ENCODE results near the gene AKAP13. TPM values are rescaled to one million over a fixed set of nuclear protein-coding genes. Genes with fewer than 3 reads are reported as not detected.

The AKAP13 gene
- total RNA-seq, 1 donor from 2014 or later, result 73.8 TPM

- H3K4me3 ChIP-seq, result no peak overlapping the region
- peaks cover 23% of the 10 kb centered on the region for H3K4me1 Mint-ChIP-seq
- H3K9ac ChIP-seq, result no peak overlapping the region
- no peaks in the 10 kb centered on the region for H3K27me3 ChIP-seq
- H3K4me2 ChIP-seq, result no peak overlapping the region
- H2AFZ ChIP-seq (replicated peaks), result no peak overlapping the region
- H3K79me2 ChIP-seq (ENCODE audit: low read depth), result no peaks in the 10 kb centered on the region
- peaks cover 7% of the 10 kb centered on the region for H3K27me3 Mint-ChIP-seq (ENCODE audit: insufficient read depth, low read depth)
- no peak overlapping the region for H3K27ac Mint-ChIP-seq
- H3K9me3 ChIP-seq (ENCODE audit: low read depth), result no peaks in the 10 kb centered on the region
- H3K4me3 Mint-ChIP-seq, result no peak overlapping the region
- H4K20me1 ChIP-seq (ENCODE audit: low read depth), result no peaks in the 10 kb centered on the region
- H3K9me3 Mint-ChIP-seq, result no peaks in the 10 kb centered on the region
- no peaks in the 10 kb centered on the region for H3K36me3 Mint-ChIP-seq
- no peak for DNase-seq (ENCODE audit: low spot score)
- TF ChIP-seq EZH2 (IDR thresholded peaks at IDR 0.05) (no peak), EZH2phosphoT487 (IDR thresholded peaks at IDR 0.05) (no peak)
- TF ChIP-seq, protein P1, sequence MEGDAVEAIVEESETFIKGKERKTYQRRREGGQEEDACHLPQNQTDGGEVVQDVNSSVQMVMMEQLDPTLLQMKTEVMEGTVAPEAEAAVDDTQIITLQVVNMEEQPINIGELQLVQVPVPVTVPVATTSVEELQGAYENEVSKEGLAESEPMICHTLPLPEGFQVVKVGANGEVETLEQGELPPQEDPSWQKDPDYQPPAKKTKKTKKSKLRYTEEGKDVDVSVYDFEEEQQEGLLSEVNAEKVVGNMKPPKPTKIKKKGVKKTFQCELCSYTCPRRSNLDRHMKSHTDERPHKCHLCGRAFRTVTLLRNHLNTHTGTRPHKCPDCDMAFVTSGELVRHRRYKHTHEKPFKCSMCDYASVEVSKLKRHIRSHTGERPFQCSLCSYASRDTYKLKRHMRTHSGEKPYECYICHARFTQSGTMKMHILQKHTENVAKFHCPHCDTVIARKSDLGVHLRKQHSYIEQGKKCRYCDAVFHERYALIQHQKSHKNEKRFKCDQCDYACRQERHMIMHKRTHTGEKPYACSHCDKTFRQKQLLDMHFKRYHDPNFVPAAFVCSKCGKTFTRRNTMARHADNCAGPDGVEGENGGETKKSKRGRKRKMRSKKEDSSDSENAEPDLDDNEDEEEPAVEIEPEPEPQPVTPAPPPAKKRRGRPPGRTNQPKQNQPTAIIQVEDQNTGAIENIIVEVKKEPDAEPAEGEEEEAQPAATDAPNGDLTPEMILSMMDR (IDR thresholded peaks at IDR 0.05), result no peak
- H3K27ac ChIP-seq, result no peak overlapping the region
- H3K36me3 ChIP-seq, result no peaks in the 10 kb centered on the region
- H3K4me1 ChIP-seq, result no peaks in the 10 kb centered on the region
- no peaks in the 10 kb centered on the region for H3F3A ChIP-seq (ENCODE audit: low read depth)
Observed at GRCh38 chr15:85351965-85352364, 28.4 kb upstream of the AKAP13 start.

DNA sequence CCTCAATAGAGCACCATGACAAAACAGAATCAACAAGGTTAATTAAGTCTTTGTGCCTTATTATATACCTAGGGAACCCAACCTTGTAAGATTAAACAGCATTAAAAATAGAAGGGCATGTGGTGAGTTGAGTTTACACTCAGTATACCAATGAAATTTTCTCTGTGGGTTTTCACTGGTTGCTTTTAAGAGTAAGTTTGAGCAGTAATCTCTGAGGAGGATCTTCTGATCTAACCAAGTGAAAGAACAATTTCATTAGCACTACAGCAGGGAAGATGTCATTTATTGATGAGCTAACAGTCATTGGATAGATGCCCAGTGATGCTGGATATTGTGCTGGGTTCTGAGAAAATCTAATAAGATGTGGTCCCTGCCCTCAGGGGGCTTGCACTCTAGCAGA lies 26.9 kb upstream of the AKAP13 start:
- H3K4me1 ChIP-seq, result no peaks in the 10 kb centered on the region
- H3K36me3 ChIP-seq, result no peaks in the 10 kb centered on the region
- H3K4me2 ChIP-seq, result no peak overlapping the region
- no peak overlapping the region for H2AFZ ChIP-seq (replicated peaks)
- no peaks in the 10 kb centered on the region for H3F3A ChIP-seq (ENCODE audit: low read depth)
- no peaks in the 10 kb centered on the region for H3K36me3 Mint-ChIP-seq
- no peaks in the 10 kb centered on the region for H4K20me1 ChIP-seq (ENCODE audit: low read depth)
- no peak overlapping the region for H3K4me3 ChIP-seq
- no peaks in the 10 kb centered on the region for H3K9me3 Mint-ChIP-seq
- H3K4me3 Mint-ChIP-seq, result no peak overlapping the region
- DNase-seq (ENCODE audit: low spot score), result no peak
- H3K79me2 ChIP-seq (ENCODE audit: low read depth), result no peaks in the 10 kb centered on the region
- H3K4me1 Mint-ChIP-seq, result peaks cover 14% of the 10 kb centered on the region
- H3K9ac ChIP-seq, result no peak overlapping the region
- peaks cover 7% of the 10 kb centered on the region for H3K27me3 Mint-ChIP-seq (ENCODE audit: insufficient read depth, low read depth)
- no peaks in the 10 kb centered on the region for H3K27me3 ChIP-seq
- H3K9me3 ChIP-seq (ENCODE audit: low read depth), result no peaks in the 10 kb centered on the region
- no peak overlapping the region for H3K27ac Mint-ChIP-seq
- no peak for TF ChIP-seq EZH2phosphoT487 (IDR thresholded peaks at IDR 0.05)
- TF ChIP-seq, protein P1 (IDR thresholded peaks at IDR 0.05), result no peak
- TF ChIP-seq EZH2 (IDR thresholded peaks at IDR 0.05), result no peak
- H3K27ac ChIP-seq, result no peak overlapping the region

DNA sequence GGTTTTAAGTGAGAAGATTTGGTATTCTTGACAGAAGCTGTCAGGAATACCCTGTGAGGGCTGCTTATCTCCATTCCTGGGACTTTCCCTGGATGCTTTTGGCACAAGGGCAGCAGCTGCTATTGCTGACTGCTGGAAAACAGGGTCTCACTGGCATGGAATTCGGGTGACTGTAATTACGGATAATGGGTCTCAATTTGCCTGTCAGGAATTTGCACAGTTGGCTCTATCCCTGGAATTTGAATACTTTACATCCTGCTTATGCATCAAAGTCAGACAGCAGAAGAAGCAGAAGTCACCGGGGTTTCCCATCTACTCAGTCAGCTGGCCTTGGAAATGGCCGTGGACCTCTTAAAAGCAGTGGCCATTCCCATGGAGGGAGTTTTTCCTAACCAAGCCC lies 25.9 kb upstream of the AKAP13 start:
- no peak overlapping the region for H2AFZ ChIP-seq (replicated peaks)
- no peaks in the 10 kb centered on the region for H3K9me3 ChIP-seq (ENCODE audit: low read depth)
- H3K36me3 Mint-ChIP-seq, result no peaks in the 10 kb centered on the region
- DNase-seq (ENCODE audit: low spot score), result no peak
- H3K4me3 ChIP-seq, result no peak overlapping the region
- H3K36me3 ChIP-seq, result no peaks in the 10 kb centered on the region
- H3K4me1 Mint-ChIP-seq, result peaks cover 7% of the 10 kb centered on the region
- H3K27me3 ChIP-seq, result no peaks in the 10 kb centered on the region
- no peaks in the 10 kb centered on the region for H3K79me2 ChIP-seq (ENCODE audit: low read depth)
- H3K27ac Mint-ChIP-seq, result no peak overlapping the region
- no peaks in the 10 kb centered on the region for H4K20me1 ChIP-seq (ENCODE audit: low read depth)
- no peak overlapping the region for H3K4me2 ChIP-seq
- H3K4me3 Mint-ChIP-seq, result no peak overlapping the region
- H3K9me3 Mint-ChIP-seq, result no peaks in the 10 kb centered on the region
- TF ChIP-seq, protein P1 (IDR thresholded peaks at IDR 0.05), result no peak
- no peak for TF ChIP-seq EZH2phosphoT487 (IDR thresholded peaks at IDR 0.05)
- no peak for TF ChIP-seq EZH2 (IDR thresholded peaks at IDR 0.05)
- H3K9ac ChIP-seq, result no peak overlapping the region
- H3K27ac ChIP-seq, result no peak overlapping the region
- no peaks in the 10 kb centered on the region for H3K4me1 ChIP-seq
- peaks cover 8% of the 10 kb centered on the region for H3K27me3 Mint-ChIP-seq (ENCODE audit: insufficient read depth, low read depth)
- no peaks in the 10 kb centered on the region for H3F3A ChIP-seq (ENCODE audit: low read depth)

All from neural progenitor cell (in vitro differentiated cells).